HG02678 (cell line): ENCODE results near the gene MEN1.

ENCODE experiments used
- ATAC-seq: cut with Tn5 transposase; IDR thresholded peaks from one replicate; pipeline ENCODE4 v1.9.1; 2021; ENCODE audit warnings: mild to moderate bottlenecking, moderate library complexity; ENCODE audit not compliant: unreplicated experiment

The MEN1 gene

DNA sequence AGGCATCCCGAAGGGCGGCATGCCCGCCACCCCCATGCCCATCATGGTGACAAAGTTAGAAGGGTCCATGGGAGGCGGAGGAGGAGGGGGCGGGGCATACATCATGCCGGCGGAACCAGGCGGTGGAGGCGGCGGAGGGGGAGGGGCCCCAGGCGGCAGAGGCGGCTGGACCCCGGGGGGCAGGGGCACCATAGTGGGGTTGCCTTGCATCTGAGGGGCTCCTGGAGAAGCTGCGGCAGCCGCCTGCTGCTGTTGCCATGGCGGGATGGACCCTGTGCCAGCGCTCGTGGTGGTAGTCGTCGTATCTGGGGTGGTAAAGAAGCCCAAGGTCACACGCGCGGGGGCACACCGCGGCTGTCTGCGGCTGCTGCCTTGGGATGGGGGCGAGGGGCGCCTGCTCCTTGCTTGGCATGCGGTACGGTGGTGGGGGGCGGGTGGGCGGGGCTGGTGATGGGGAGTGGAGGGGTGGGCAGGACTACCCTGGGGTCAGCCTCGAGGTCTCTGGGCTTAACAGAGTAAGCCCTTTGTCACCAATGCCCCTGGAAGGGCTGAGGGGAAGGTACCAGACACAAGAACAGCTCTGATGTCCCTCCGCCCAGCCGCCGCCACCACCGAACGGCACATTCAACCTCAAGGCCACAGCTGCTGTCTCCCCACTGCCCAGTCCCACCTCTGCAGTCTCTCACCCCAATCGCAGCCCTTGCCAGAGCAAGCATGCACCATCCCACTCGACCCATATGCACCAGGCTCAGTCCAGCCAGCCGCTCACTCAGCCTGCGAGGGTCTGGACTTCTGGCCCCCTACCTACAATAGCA, 44.3 kb downstream of the MEN1 start:
- ATAC-seq = no peak

DNA sequence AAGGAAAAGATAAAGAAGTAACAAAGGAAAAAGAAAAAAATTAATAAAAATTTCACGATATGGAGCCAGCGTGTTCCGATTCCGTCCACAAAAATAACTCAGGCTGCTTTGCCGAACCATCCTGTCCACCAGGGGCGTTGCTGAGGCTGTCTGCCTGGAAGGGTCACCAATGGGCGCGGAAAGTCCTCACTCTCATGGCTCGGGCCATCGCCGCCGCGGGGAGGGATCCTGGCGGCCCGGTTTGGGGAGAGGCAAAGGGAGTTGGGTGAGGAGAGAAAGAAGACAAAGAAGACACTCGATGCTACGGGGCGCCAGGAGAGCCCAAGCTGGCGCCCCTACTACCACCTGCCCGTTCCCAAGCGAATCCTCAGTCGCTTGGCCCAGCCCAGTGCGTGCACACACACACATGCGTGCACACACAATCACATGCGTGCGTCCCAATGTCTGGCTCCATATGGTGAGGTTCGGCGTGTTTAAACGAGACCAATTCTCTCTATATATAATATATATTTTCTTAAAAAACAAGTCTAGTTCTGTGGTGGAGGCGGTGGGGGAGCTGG, 45.0 kb downstream of the MEN1 start:
- no peak for ATAC-seq

DNA sequence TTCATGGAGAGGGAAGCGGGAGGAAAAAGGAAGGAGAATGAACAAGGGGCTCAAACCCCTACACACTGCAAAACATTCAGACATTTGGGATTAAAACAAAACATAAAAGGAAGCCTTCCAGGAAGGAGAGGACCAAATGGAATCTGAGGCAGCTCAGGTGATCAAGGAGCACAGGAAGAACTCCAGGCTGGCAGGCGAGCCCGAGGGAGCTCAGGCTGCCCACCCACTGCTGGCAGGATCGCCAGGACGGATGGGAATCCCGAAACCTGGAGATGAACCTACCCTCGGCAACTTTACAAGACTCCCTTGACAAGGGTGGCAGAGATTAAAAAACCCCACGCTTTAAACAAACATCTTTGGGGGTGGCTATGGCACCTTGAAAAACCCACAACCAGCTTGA, 45.6 kb downstream of the MEN1 start:
- ATAC-seq = no peak

DNA sequence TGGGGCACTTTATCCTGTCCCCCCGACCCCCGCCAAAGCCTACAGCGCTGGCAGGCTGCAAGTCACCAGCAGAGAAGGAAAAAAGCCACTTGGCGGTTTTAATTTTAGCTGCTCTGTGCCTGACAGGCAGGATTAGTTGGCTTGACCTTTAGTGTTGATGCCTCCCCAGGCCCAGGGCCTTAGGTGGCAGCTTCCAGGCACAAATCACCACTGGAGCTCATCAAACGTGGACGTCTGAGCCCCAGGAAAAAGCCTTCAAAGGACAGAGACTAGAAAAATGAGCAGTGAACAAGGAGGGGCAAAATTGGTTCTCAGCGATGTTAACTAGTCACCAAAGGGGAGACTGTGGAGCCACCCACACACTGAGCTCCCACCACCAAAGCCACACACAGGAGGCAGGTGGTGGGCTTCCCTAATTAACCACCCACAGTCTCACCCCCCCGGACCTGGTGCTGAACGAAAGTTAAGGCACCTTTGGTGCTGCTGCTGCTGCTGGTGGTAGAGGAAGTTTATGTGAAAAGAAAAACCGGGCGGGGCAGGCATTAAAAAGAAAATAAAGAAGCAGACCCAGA, 46.2 kb downstream of the MEN1 start:
- no peak for ATAC-seq

DNA sequence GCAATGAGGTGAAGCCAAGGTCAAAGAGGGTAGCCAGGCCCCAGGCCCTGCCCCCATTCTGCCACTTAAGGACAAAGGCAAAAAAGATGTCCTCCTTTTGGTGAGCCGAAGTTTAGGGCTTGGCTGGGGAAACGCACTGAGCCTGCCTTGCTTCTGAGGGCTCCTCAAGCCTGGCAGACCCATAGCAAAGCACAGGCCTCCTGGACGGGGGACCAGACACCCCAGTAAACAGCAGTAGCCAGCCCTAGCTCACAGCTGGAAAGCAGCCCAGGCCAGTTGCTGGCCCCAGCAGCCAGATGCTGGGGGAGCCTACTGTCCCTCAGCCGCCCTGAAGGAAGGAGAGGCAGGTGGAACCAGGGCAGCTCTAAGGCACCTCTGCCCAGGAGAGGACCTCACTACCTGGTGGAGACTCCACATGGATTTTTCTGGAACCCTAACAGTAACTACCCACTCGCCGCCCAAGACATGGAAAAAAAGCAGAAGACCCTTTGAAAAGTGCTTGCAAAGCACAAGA, 46.8 kb downstream of the MEN1 start:
- ATAC-seq = no peak

DNA sequence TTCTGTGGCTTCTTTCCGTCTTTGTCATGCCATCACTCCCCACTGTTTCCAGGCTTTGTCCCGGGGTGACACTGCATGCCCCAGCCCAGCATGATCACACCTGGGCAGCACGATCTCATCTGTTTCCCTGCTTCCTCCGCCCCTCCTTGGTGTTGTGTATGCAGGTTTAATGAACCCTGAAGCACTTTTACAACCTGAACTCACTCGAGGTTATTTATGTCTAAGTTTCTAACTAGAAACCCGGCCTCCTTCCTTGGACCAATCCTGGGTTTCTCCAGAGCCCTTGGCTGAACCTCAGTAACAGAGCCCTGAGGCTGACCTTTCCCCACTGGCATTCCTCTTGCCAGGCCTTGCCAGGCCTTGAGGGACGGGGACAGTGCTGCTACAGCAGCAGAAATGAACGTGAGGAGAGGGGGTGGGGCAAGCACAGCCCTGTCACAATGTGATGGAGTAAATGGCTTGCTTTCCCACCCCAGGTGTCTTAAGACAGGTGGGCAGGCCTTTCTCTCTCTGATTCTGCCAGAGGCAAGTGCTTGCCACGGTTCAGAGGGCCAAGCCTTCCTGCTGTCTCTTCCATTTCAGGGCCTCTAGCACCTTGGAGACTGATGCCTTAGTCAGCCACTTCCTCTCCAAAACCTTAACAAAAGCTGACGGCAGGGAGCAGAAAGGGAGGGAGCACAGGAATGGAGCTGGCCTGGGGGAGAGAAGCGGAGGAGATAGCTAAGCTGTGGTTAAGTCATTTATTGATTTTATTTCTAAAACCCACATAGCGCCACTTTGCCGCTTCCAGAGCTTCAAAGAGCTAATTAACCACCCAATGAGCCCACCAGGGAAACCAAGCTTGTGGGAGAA, 47.5 kb downstream of the MEN1 start:
- ATAC-seq = no peak

DNA sequence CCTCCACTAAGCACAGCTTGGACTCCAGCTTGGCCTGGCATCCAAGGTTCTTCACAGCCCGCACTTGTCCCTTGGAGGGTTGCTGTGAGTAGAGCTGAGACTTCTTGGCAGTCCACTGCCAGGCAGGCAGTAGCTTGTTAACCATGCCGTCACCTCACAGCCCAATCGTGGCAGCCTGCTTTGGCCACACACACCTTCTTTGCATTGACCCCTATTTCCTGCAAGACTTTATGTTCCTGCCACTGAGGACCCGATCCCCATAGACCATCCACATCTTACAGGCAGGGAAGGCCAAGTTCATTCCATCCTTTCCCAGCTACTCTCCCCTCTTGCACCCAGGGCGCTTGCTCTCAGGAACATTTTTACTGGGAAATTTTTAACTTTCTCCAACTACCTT, 48.1 kb downstream of the MEN1 start:
- ATAC-seq = no peak

DNA sequence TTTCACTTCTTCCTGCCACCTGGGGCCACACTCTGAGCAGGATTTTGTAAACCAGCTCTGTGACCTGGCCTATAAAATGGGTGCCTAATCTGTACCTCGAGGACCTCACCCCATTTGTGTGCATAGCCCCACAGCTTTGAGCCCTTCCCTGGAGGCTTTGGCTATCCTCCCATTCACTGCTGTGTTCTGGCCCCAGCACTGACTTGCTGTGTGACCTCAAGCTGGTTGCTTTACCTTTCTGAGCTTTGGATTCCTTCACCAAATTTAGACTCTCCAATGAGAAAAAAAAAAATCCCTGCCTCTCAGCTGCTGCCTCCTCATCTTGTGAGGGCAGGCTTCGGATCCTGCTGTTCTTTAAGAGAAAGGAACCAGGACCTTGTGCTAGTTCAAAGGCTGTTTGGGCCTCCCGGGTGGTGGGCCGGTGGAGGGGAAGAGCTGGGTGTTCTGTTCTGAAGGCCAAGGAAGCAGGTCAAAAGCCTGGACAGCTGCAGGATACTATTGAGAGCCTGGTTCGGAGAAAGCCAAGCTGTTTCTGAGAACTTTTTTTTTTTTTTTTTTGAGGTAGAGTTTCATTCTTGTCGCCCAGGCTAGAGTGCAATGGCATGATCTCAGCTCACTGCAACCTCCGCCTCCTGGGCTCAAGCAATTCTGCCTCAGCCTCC, 49.5 kb downstream of the MEN1 start:
- ATAC-seq = no peak

DNA sequence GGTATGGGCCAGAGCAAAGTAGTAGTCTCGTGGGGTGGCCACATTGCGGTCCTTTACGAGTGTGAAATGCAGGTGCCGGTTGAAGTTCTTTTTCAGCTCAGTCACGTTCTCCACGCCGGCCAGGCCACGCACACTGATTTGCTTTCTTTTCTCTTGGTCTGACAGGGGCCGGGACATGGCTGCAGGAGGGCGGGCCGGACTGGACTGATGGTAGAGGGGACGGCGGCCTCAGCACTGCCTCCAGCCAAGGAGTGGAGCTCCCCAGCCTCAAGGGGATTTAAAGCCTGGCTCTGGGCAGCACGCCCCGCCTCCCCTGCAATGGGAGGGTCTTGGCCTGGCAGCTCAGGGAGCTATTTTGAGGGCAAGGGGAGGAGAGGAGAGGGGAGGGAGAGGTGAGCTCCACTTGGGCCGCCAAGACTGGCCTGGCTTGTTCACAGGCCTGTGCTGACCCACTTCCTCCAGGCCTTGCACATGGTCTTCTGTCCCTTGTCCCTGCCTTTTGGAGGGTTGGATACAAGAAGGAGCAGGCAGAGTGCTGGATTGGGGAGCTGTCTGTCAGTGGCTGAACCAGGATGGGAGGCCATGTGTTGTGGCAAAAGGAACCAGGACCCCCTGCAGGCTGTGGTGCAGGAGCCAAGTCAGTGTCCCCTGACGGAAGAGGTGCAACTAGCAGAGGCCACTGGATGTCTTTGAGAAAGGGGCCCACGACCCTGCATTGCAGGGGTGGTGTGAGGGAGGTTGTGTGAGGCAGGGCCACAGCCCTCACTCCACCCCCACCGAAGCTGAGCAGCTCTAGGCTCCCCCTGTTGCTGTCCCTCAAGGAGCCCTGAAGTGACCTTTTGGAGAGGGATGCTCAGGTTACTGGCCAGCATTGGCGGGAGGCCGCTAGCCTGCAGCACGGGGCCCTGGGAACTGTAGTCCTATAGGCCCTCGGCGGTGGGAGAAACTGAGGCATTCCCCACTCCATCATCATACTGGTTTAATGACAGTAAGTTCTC, 50.3 kb downstream of the MEN1 start, which contains the start of gene PYGM:
TSS of gene PYGM (minus strand) at position 253 of the 998 bp plus-strand sequence. CDS start at position 177, 76 bp downstream.
- ATAC-seq = no peak

DNA sequence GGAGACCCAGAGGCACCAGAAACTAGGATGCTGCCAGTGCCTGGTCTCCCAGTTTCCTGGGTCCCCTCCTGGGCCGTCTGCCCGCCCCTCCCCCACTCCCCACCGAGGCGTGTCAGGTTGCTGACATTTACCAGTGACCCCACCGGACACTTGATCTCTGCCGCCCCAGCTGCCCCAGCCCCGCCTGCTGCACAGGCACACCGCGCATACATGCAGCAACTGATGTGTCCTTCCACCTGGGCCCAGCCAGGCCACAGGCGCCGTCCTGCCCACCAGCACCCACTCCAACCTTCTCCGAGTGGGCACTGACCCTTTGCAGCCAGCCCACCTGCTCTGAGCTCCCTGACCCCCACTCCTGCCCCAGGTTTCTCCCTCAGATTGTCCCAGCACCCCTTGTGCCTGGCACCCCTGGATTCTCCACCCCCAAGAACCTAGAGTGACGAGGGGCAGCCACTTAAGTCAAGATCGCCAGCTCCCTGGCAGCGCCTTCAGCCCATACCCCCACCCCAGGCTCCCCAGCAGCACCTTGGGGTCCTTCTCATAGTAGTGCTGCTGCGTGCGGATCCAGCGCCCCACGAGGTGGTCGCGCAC, 51.1 kb downstream of the MEN1 start:
- ATAC-seq = no peak

DNA sequence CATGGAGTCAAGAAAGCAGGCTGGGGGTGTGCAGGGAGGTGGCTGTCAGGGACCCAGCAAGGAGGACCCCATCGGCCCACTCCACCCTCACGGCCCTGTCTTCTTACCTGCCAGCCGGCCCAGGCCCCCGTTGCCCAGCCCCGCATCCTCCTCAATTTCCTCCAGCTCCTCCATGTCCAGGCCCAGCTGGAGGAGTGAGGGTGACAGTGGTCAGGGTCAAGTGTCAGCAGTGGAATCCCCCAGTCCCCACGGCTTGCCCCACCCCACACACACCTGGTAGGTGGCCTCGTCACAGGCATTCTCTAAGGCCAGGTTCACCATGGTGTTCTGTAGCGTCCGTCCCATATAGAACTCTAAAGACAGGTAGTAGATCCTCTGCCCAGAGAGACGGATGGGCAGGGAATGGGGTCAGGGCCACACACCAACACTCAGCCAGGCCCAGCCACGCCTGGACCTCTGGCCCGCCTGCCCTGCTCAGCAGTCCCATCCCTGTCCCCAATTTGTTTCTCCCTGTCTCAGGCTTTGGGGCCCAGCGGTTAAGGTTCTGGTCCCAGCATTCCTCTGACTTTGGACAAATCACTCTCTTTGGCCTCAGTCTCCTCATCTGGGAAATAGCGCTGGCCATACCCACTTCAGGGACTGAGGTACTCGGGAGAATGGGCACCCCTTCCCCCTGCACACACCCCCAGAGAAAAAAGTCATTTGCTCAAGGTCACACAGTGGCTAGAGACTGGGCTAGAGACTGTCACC, 51.8 kb downstream of the MEN1 start:
- no peak for ATAC-seq

DNA sequence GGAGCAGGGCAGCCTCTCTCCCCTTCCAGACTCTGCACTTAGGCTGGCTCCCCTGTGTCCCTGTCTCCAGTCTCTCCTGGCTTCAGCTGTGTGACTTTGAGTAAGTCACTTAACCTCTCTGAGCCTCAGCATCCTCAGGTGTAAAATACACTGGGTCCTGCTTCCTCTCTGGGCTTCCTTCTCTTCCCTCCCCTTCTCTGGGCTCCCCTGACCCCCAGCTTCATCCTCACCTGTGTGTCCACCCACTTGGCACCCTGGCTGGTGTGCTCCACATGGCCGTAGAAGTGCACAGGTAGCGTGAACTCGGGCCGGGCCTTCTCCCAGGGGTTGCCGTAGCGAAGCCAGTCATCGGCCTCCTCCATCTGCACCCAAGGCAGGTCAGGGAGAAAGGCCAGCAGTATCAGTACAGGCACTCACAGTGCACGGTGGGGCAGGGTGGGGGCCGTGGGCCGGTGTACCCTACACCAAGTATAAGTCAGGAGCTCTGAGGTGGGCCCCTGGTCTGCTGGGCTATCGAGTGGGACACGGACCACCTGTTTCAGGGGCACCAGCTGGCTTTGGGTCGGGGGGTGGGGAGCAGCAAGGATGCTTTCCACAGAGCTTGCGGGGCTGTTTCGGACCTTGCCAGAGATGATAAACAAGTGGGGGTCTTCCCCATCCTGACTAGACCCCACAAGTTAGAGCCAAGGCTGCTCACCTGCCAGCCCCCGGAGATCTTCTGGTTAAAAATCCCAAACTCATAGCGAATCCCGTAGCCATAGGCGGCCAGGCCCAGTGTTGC, 52.6 kb downstream of the MEN1 start:
- no peak for ATAC-seq

DNA sequence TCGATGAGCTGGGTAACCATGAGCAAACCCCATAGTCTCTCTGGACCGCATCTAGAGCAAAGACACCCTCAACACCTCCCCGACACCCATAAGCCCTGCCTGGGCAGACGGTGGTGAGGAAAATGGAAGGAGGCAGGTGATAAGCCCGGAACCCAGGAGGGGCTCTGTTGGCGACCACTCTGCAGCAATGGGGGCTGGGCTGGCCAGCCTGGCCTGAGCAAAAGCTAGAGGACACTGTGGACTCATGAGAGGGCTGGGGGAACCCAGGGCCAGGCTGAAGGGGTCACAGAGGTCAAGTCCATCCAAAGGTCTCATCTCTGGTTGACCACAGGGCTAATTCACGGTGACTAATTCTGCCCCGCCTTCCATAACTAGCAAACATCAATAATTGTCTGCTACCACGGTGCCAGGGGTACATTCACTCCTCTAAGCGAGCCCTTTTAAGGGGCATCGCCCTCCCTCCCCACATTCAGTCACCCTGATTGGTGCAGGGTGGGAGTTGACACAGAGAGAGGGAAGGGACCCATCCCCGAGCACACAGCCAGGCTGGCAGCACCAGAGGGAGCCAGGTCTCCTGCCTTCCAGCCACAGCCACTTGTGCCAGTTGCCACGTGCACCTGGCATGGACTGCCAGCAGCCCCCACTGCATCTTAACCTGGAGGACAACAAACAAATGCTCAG, 54.5 kb downstream of the MEN1 start:
- ATAC-seq = no peak

DNA sequence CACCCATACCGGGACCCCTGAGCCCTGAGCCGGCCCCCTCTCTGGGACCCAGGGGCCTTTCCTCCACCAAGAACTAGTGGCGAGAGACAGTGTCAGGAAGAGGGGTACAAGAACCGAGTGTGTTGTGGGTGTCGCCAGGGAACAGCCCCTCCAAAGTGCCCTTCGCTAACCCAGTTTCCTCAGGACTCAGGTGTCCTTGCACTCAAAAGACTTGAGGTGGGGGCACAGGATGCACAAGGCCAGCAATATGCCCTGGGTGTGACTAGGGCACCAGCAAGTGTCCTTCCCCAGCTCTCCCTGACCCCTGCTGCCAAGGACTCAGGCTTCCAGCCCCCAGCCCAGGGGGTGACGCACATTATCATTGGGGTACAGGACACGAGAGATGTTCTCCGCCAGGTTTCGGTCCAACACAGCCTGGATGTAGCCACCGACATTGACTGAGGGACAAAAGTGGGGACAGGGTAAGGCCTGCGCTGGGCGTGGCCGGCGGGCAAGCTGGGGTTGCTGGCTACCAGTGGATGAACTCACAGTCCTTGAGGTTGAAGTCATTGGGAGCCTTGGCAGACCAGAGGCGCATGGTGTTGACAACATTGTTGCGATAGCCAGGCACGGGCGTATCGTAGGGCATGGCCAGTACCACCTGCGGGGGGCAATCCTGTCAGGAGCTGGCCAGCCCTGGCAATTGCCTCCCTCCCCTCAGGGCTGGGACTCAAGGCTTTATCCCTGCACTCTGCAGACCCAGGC, 55.3 kb downstream of the MEN1 start:
- no peak for ATAC-seq

DNA sequence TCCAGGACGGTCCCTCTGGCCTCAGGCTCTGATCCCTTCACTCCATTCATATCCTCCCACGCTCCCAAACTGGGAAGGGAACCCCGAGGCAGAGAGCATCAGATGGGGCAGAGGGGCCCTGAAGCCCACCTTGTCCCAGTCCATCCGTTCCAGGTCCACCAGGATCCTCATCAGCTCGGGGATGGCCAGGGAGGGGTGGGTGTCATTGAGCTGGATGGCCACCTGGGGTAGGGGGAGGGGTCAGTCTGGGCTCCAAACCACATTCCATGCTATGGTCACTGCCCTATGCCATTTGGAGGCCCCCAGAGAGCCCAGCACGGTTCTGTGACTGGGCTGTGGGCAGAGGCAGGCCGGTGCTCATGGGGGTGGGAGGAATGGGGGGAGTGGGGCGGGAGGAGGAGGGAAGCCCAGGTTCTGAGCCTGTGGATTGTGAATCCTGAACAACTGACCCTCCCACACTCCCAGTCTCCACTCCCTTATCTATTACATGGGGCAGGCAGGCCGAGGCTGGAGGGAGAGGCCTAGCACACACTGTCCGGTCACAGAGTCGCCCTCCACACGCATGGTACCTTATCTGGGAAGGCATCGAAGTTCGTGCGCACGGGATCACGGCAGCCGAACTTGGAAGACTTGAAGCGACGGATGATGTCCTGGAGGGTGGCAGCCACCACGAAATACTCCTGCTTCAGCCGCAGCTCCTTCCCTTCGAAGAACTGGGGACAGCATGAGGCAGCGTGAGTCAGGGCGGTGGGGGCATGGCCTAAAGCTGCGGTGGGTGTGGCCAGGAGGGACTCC, 56.0 kb downstream of the MEN1 start:
- ATAC-seq = no peak
